GM19043 (cell line): ENCODE data around the gene IKBKG.
"Not testable (repeated sequence)": the region's sequence is repeated elsewhere in the genome, so short reads cannot be mapped to it uniquely, and the experiment has no call there.

Experiments
- ATAC-seq: cut with Tn5 transposase; IDR thresholded peaks from one replicate; pipeline ENCODE4 v1.9.1; 2021; ENCODE audit warnings: low read depth; ENCODE audit not compliant: unreplicated experiment

Gene IKBKG

DNA sequence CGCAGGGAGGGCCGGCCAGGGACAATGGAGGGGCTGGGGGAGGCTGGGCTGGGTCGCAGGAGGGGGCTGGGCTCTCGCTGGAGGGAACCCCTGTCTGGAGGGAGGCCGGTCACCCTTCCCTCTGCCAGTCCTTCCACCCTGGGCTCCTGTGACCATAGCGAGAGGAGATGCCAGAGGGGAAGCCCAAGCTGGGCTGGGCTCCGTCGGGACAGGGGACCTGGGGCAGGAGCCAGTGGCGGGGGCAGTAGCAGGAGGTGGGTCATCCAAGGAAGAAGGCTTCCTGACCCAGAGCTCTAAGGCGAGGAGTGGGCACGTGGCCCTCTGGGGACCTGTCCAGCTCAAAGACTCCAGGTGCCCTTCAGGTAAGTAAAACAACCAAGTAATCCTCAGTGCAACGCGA, 54.8 kb downstream of the IKBKG start:
- no peak for ATAC-seq

DNA sequence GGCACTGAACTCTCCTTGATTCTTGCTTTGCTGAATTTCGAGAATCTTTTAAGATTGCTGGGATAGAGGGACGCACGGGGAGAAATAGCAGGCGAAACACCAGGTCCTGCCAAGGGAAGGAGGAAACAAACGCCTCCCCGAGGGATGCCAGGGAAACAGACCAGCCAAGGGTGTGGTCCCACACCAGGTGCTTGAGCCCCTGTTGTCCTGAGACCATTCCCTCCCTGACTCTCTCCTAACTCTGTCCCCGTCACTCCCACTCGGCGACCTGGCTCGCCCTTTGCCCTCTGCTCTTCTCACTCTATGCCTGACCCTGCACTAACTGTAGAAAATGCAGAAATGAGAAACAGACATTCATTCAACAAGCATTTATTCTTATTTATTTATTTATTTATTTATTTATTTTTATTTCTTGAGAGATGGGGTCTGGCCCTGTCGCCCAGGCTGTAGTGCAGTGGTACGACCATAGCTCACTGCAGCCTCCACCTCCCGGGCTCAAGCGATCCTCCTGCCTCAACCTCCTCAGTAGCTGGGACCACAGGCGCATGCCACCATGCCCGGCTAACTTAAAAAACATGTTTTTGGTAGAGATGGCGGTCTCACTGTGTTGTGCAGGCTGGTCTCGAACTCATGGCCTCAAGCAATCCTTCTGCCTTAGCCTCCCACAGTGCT, 55.5 kb downstream of the IKBKG start:
- ATAC-seq: no peak

DNA sequence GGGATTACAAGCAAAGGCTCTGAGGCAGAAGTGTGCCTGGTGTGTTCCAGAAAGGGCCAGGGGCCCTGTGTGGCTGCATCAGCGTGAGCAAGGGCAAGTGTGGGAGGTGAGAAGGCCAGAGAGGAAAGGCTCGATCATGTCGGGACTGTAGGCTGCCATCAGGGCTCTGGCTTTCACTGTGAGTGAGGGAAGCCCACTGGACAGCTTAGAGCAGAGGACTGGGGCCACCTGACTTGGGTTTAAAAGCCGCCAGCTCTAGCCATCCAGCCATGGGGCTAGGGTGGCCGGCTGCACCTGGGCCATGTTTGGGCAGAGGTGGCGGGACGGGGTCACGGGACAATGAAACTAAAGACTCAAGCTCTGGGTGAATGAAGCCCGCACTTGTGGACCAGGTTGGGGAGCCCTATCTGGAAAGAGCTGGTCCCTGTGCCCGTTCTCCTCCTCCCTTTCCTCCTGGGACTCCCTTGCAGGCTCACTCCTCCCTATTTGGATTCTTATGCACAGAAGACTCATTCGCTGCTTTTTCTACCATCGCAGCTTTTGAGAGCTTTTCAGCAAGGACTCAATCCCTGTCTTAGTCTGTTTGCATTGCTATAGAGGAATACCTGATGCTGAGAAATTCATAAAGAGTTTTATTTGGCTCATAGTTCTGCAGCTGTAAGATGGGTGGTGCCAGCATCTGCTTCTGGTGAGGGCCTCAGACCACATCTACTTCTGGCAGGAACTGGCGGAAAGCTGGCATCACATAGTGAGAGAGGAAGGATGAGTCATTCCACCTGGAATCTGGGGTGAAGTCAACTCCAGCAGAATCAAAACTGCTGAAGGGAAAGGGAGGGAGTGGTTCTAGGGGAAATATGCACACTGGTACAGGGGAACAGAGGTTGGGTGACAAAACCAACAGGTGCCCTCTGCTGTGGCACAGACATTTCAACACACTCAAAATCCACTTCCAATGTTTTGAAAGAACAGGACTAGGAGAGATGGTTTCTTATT, 56.3 kb downstream of the IKBKG start:
- no peak for ATAC-seq

DNA sequence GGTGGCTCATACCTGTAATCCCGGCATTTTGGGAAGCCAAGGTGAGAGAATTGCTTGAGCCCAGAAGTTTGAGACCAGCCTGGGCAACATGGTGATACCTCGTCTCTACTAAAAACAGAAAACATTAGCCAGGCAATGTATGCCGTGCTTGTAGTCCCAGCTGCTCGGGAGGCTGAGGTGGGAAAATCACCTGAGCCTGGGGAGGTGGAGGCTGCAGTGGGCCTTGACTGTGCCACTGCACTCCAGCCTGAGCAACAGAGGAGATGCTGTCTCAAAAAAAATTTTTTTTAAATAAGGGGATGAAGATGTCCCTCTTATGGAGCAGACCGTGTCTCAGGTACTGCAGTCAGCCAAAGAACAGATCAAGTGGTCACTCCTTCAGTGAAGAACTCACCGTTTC, 58.1 kb downstream of the IKBKG start:
- ATAC-seq: no peak

DNA sequence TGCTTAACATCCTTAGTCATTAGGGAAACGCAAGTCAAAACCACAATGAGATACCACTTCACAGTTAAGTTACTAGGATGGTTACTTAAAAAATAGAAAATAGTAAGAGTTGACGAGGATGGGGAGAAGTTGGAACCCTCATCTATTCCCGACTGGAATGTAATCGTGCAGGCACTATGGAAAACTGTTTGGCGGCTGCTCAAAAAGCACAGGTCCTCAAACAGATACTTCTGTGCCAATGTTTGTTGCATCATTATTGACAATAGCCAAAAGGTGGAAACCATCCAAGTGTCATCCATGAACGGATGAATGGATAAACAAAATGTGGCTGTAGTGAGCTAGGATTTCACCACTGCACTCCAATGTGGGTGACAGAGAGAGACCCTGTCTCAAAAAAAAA, 60.0 kb downstream of the IKBKG start:
- ATAC-seq: no peak

DNA sequence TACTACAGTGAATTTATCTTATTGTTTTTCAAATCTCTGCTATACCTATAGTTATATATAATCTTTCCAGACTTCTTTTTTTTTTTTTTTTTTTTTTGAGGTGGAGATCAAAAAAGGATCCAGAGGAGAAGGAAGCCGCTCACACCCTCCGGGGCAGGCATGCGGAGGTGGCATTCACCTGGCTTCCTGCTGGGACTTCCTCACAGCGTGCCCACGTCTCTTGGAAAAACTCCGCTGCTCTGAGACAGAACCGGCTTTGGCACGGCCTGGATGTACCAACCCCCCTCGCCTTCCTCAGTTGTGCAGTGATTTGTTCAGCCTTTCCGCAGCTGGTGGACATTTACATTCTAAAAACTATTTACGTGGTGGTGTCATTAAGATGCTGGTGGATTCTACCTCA, 60.6 kb downstream of the IKBKG start:
- not testable (repeated sequence) for ATAC-seq

DNA sequence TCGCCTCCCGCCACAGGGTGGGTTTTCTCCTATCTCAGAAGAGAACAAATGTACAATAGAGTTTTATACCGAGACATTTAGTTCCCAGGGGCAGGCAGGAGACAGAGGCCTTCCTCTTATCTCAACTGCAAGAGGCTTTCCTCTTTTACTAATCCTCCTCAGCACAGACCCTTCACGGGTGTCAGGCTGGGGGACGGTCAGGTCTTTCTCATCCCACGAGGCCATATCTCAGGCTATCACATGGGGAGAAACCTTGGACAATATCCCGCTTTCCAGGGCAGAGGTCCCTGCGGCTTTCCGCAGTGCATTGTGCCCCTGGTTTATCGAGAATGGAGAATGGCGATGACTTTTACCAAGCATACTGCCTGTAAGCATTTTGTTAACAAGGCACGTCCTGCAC, 61.4 kb downstream of the IKBKG start:
- not testable (repeated sequence) for ATAC-seq

DNA sequence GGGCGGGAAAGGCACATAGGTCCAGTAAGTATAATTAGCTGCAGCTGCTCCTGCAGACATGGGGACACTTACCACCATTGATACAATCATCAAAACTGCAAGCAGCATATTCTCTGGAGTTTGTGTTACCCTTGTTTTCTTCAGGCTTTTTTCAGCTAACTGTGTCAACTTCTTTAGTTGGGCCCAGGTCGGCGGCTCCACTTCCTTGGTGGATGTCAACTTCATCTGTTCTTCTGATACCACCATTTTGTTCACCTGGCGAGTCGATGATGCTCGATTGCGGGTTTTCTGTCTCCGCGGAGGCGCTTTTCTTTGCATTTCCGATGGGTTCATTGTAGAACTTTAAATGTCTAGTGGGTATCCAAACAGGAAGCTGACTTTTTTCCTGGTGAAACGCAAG, 63.7 kb downstream of the IKBKG start:
- not testable (repeated sequence) for ATAC-seq

DNA sequence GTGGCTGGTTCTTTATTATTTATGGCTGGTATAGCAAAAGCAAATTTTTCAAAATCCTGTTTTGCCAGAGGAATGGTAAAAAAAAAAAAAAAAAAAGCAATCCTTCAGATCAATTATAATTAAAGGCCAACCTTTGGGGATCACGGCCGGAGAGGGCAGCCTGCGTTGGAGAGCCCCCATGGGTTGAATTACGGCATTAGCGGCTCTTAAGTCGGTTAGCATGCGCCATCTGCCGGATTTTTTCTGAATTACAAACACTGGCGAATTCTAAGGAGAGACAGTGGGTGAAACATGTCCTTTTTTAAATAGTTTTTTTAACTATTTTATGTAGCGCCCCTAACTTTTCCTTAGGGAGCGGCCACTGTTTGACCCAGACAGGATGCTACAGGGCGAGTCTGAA, 66.2 kb downstream of the IKBKG start:
- ATAC-seq: not testable (repeated sequence)
